ENCODE results near the gene C8G.

C8G gene

GRCh38 chr9:136974817-136975535 lies 29.9 kb downstream of the C8G start:
- Histone ChIP-seq H3K9ac (ENCODE audit: low read length) (no peak overlapping the region), H3K4me1 (ENCODE audit: control insufficient read depth, insufficient read depth, low read length) (peaks cover 5% of the 10 kb centered on the region), H3K36me3 (ENCODE audit: control insufficient read depth, insufficient read depth, low read length, severe bottlenecking) (no peaks in the 10 kb centered on the region), H3K4me3 (ENCODE audit: low read length) (no peak overlapping the region), H3K9me3 (ENCODE audit: control insufficient read depth, low read length) (no peaks in the 10 kb centered on the region), H3K27me3 (replicated peaks; ENCODE audit: control insufficient read depth, insufficient read depth, low read length) (no peaks in the 10 kb centered on the region)
- DNase-seq (ENCODE audit: low read depth): no peak

GRCh38 chr9:136975644-136976043 lies 30.6 kb downstream of the C8G start:
- H3K4me1 ChIP-seq (ENCODE audit: control insufficient read depth, insufficient read depth, low read length): peaks cover 5% of the 10 kb centered on the region
- H3K9ac ChIP-seq (ENCODE audit: low read length): no peak overlapping the region
- no peak overlapping the region for H3K4me3 ChIP-seq (ENCODE audit: low read length)
- H3K36me3 ChIP-seq (ENCODE audit: control insufficient read depth, insufficient read depth, low read length, severe bottlenecking): no peaks in the 10 kb centered on the region
- DNase-seq (ENCODE audit: low read depth): no peak
- H3K27me3 ChIP-seq (replicated peaks; ENCODE audit: control insufficient read depth, insufficient read depth, low read length): no peaks in the 10 kb centered on the region
- no peaks in the 10 kb centered on the region for H3K9me3 ChIP-seq (ENCODE audit: control insufficient read depth, low read length)

GRCh38 chr9:136977223-136977622 lies 32.2 kb downstream of the C8G start, which contains the start of gene PTGDS:
PTGDS (plus strand) TSS chr9:136977504; CDS start chr9:136977579, 75 bp downstream.
- H3K36me3 ChIP-seq (ENCODE audit: control insufficient read depth, insufficient read depth, low read length, severe bottlenecking): no peaks in the 10 kb centered on the region
- H3K4me3 ChIP-seq (ENCODE audit: low read length): peak within 1 kb of the TSS; percentile 65
- no peaks in the 10 kb centered on the region for H3K27me3 ChIP-seq (replicated peaks; ENCODE audit: control insufficient read depth, insufficient read depth, low read length)
- peaks cover 5% of the 10 kb centered on the region for H3K4me1 ChIP-seq (ENCODE audit: control insufficient read depth, insufficient read depth, low read length)
- no peak for DNase-seq (ENCODE audit: low read depth)
- peak within 1 kb of the TSS; percentile 68 for H3K9ac ChIP-seq (ENCODE audit: low read length)
- H3K9me3 ChIP-seq (ENCODE audit: control insufficient read depth, low read length): no peaks in the 10 kb centered on the region

- Histone ChIP-seq H3K4me3 (ENCODE audit: low read length) (peak overlapping the region; percentile 65), H3K9ac (ENCODE audit: low read length) (peak overlapping the region; percentile 68), H3K9me3 (ENCODE audit: control insufficient read depth, low read length) (no peaks in the 10 kb centered on the region), H3K36me3 (ENCODE audit: control insufficient read depth, insufficient read depth, low read length, severe bottlenecking) (no peaks in the 10 kb centered on the region), H3K27me3 (replicated peaks; ENCODE audit: control insufficient read depth, insufficient read depth, low read length) (no peaks in the 10 kb centered on the region), H3K4me1 (ENCODE audit: control insufficient read depth, insufficient read depth, low read length) (peaks cover 5% of the 10 kb centered on the region)
- DNase-seq (ENCODE audit: low read depth): no peak
These were observed 32.6 kb downstream of the C8G start for GRCh38 chr9:136977649-136978072.

- Histone ChIP-seq H3K4me1 (ENCODE audit: control insufficient read depth, insufficient read depth, low read length) (peaks cover 5% of the 10 kb centered on the region), H3K9me3 (ENCODE audit: control insufficient read depth, low read length) (no peaks in the 10 kb centered on the region), H3K36me3 (ENCODE audit: control insufficient read depth, insufficient read depth, low read length, severe bottlenecking) (no peaks in the 10 kb centered on the region), H3K9ac (ENCODE audit: low read length) (peak overlapping the region; percentile 68), H3K4me3 (ENCODE audit: low read length) (peak overlapping the region; percentile 65), H3K27me3 (replicated peaks; ENCODE audit: control insufficient read depth, insufficient read depth, low read length) (no peaks in the 10 kb centered on the region)
- DNase-seq (ENCODE audit: low read depth): peak; percentile 79
These were observed 33.2 kb downstream of the C8G start for GRCh38 chr9:136978073-136978864.

GRCh38 chr9:136978865-136979544 lies 34.0 kb downstream of the C8G start:
- H3K4me3 ChIP-seq (ENCODE audit: low read length): no peak overlapping the region
- H3K27me3 ChIP-seq (replicated peaks; ENCODE audit: control insufficient read depth, insufficient read depth, low read length): peaks cover 6% of the 10 kb centered on the region
- no peak overlapping the region for H3K9ac ChIP-seq (ENCODE audit: low read length)
- H3K9me3 ChIP-seq (ENCODE audit: control insufficient read depth, low read length): no peaks in the 10 kb centered on the region
- peaks cover 5% of the 10 kb centered on the region for H3K4me1 ChIP-seq (ENCODE audit: control insufficient read depth, insufficient read depth, low read length)
- no peak for DNase-seq (ENCODE audit: low read depth)
- no peaks in the 10 kb centered on the region for H3K36me3 ChIP-seq (ENCODE audit: control insufficient read depth, insufficient read depth, low read length, severe bottlenecking)

GRCh38 chr9:136979769-136980587 lies 34.9 kb downstream of the C8G start:
- peaks cover 5% of the 10 kb centered on the region for H3K4me1 ChIP-seq (ENCODE audit: control insufficient read depth, insufficient read depth, low read length)
- no peaks in the 10 kb centered on the region for H3K36me3 ChIP-seq (ENCODE audit: control insufficient read depth, insufficient read depth, low read length, severe bottlenecking)
- H3K9me3 ChIP-seq (ENCODE audit: control insufficient read depth, low read length): no peaks in the 10 kb centered on the region
- no peak overlapping the region for H3K4me3 ChIP-seq (ENCODE audit: low read length)
- H3K9ac ChIP-seq (ENCODE audit: low read length): no peak overlapping the region
- no peak for DNase-seq (ENCODE audit: low read depth)
- H3K27me3 ChIP-seq (replicated peaks; ENCODE audit: control insufficient read depth, insufficient read depth, low read length): peaks cover 8% of the 10 kb centered on the region

GRCh38 chr9:136980669-136981478 lies 35.8 kb downstream of the C8G start:
- Histone ChIP-seq H3K4me3 (ENCODE audit: low read length) (no peak overlapping the region), H3K9me3 (ENCODE audit: control insufficient read depth, low read length) (no peaks in the 10 kb centered on the region), H3K36me3 (ENCODE audit: control insufficient read depth, insufficient read depth, low read length, severe bottlenecking) (no peaks in the 10 kb centered on the region), H3K27me3 (replicated peaks; ENCODE audit: control insufficient read depth, insufficient read depth, low read length) (peaks cover 8% of the 10 kb centered on the region), H3K9ac (ENCODE audit: low read length) (no peak overlapping the region), H3K4me1 (ENCODE audit: control insufficient read depth, insufficient read depth, low read length) (peaks cover 5% of the 10 kb centered on the region)
- DNase-seq (ENCODE audit: low read depth): no peak

GRCh38 chr9:136981588-136982231 lies 36.7 kb downstream of the C8G start:
- H3K4me1 ChIP-seq (ENCODE audit: control insufficient read depth, insufficient read depth, low read length): peaks cover 5% of the 10 kb centered on the region
- H3K4me3 ChIP-seq (ENCODE audit: low read length): no peak overlapping the region
- DNase-seq (ENCODE audit: low read depth): no peak
- H3K9ac ChIP-seq (ENCODE audit: low read length): no peak overlapping the region
- peaks cover 12% of the 10 kb centered on the region for H3K27me3 ChIP-seq (replicated peaks; ENCODE audit: control insufficient read depth, insufficient read depth, low read length)
- H3K9me3 ChIP-seq (ENCODE audit: control insufficient read depth, low read length): no peaks in the 10 kb centered on the region
- no peaks in the 10 kb centered on the region for H3K36me3 ChIP-seq (ENCODE audit: control insufficient read depth, insufficient read depth, low read length, severe bottlenecking)
